Measurements from ENCODE around the gene FBP2.

DNA sequence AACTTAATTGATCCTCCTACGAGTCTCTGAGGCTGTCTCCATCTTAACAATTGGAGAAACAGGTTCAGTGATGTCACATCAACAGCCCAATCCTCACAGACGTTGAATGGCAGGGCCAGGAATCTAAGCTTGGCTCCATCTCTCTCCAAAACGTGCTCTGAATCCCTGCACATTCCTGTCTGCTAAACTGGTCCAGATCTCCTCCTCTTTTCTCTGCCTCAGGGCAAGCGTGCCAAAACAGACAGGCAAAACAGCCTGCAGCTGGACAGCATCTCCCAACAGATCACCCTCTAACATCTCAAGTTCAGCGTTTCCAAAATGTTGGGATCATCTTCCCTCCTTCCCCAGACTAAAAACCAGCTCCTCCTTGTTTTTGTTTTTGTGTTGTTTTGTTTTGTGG is 39.1 kb upstream of the FBP2 start:
- TF ChIP-seq CTCF (IDR thresholded peaks at IDR 0.05; ENCODE audit: poor library complexity) (no peak), EZH2phosphoT487 (IDR thresholded peaks at IDR 0.05; ENCODE audit: low read depth, severe bottlenecking, unreplicated experiment) (no peak)

All from hepatocyte (in vitro differentiated cells).